CD14-positive monocyte (primary cell): ENCODE data around the gene AEN. TPM values are rescaled to one million over a fixed set of nuclear protein-coding genes. Genes with fewer than 3 reads are reported as not detected.
A peak's percentile ranks its signal among the peaks of the same experiment; 100 is the strongest.

Source experiments
- DNase-seq, 3 donors: peaks; one replicate each; pipeline ENCODE4 v3.0.0-alpha.2; 2011 to 2022
- H2AFZ ChIP-seq: 2 replicates; pipeline ENCODE4 v1.6.0; 2012; ENCODE audit warnings: mild to moderate bottlenecking, low read depth, low read length, inconsistent platforms; ENCODE audit not compliant: insufficient read depth, poor library complexity, severe bottlenecking
- H3K27ac ChIP-seq, 2 donors: 1 replicate in 1 of 2; 2 replicates in 1 of 2; pipeline ENCODE4 v1.5.1; 2012 to 2013; ENCODE audit warnings: low read length in 2 of 2, control low read depth in 1 of 2, inconsistent platforms in 1 of 2, low read depth in 1 of 2, mild to moderate bottlenecking in 1 of 2
- H3K27me3 ChIP-seq, 2 donors: one replicate each; pipeline versions ENCODE4 v1.6.0 to v1.6.1; 2011 to 2013; ENCODE audit warnings: low read length in 2 of 2; ENCODE audit not compliant: control insufficient read depth in 2 of 2, insufficient read depth in 2 of 2
- H3K36me3 ChIP-seq, 2 donors: replicated peaks in 1 of 2; 1 replicate in 1 of 2; 2 replicates in 1 of 2; pipeline versions ENCODE4 v1.5.1 to v1.6.1; 2012 to 2013; ENCODE audit warnings: low read length in 2 of 2, control low read depth in 1 of 2, inconsistent platforms in 1 of 2, mild to moderate bottlenecking in 1 of 2; ENCODE audit not compliant: insufficient read depth in 2 of 2, control insufficient read depth in 1 of 2
- H3K4me1 ChIP-seq, 2 donors: 1 replicate in 1 of 2; 2 replicates in 1 of 2; pipeline versions ENCODE4 v1.5.1 to v1.6.1; 2012 to 2013; ENCODE audit warnings: low read length in 2 of 2, control low read depth in 1 of 2, inconsistent platforms in 1 of 2, mild to moderate bottlenecking in 1 of 2, moderate library complexity in 1 of 2; ENCODE audit not compliant: insufficient read depth in 2 of 2, control insufficient read depth in 1 of 2
- H3K4me2 ChIP-seq: replicated peaks from 2 replicates; pipeline ENCODE3; 2012; ENCODE audit warnings: low read length, moderate library complexity, mild to moderate bottlenecking; ENCODE audit not compliant: poor library complexity, severe bottlenecking; ENCODE audit errors: extremely low read depth
- H3K4me3 ChIP-seq, 3 experiments: fragments of 200-600 bp in 1 of 3; sonication (generic) in 1 of 3; replicated peaks in 1 of 3; 1 replicate in 2 of 3; 2 replicates in 1 of 3; pipeline ENCODE4 v1.5.1; 2011 to 2013; ENCODE audit warnings: low read length in 3 of 3, mild to moderate bottlenecking in 3 of 3, control low read depth in 2 of 3, low read depth in 2 of 3, inconsistent platforms in 1 of 3, moderate library complexity in 1 of 3
- H3K79me2 ChIP-seq: 2 replicates; pipeline ENCODE4 v1.6.0; 2012; ENCODE audit warnings: mild to moderate bottlenecking, control low read depth, inconsistent platforms, low read length, moderate library complexity; ENCODE audit not compliant: insufficient read depth
- H3K9ac ChIP-seq: 2 replicates; pipeline ENCODE4 v1.6.0; 2017; ENCODE audit warnings: low read length, mild to moderate bottlenecking; ENCODE audit not compliant: insufficient read depth, poor library complexity, severe bottlenecking
- H3K9me3 ChIP-seq, 2 donors: replicated peaks in 1 of 2; 1 replicate in 1 of 2; 2 replicates in 1 of 2; pipeline versions ENCODE4 v1.5.1 to v1.6.1; 2012 to 2013; ENCODE audit warnings: low read length in 2 of 2, control low read depth in 1 of 2; ENCODE audit not compliant: control insufficient read depth in 1 of 2, insufficient read depth in 1 of 2
- H4K20me1 ChIP-seq: 2 replicates; pipeline ENCODE4 v1.6.0; 2012; ENCODE audit warnings: mild to moderate bottlenecking, low read length, control low read depth, moderate library complexity; ENCODE audit not compliant: insufficient read depth
- H3K27ac Mint-ChIP-seq, 7 donors: one replicate each; pipeline ENCODE4 v1.8.0; 2020; ENCODE audit warnings: mild to moderate bottlenecking in 7 of 7, mixed read lengths in 7 of 7, moderate library complexity in 6 of 7, inconsistent platforms in 2 of 7
- H3K27me3 Mint-ChIP-seq, 3 donors: one replicate each; pipeline ENCODE4 v1.8.0; 2021 to 2022; ENCODE audit warnings: low read depth in 3 of 3, mild to moderate bottlenecking in 3 of 3, mixed read lengths in 3 of 3, moderate library complexity in 3 of 3, inconsistent platforms in 1 of 3
- H3K36me3 Mint-ChIP-seq, 2 donors: one replicate each; pipeline ENCODE4 v1.8.0; 2020; ENCODE audit warnings: mixed read lengths in 2 of 2, inconsistent platforms in 1 of 2, mild to moderate bottlenecking in 1 of 2
- H3K4me1 Mint-ChIP-seq: one replicate; pipeline ENCODE4 v1.8.0; 2020; ENCODE audit warnings: mild to moderate bottlenecking, mixed read lengths
- H3K4me3 Mint-ChIP-seq, 2 donors: one replicate each; pipeline ENCODE4 v1.8.0; 2020; ENCODE audit warnings: mild to moderate bottlenecking in 2 of 2, mixed read lengths in 2 of 2, moderate library complexity in 1 of 2
- H3K9me3 Mint-ChIP-seq, 7 donors: one replicate each; pipeline ENCODE4 v1.8.0; 2020 to 2022; ENCODE audit warnings: mixed read lengths in 7 of 7, mild to moderate bottlenecking in 6 of 7, moderate library complexity in 6 of 7, inconsistent platforms in 2 of 7
- CTCF ChIP-seq: fragments of 200-600 bp; IDR thresholded peaks from one replicate; pipeline ENCODE4 v1.8.0; 2022; ENCODE audit warnings: antibody characterized with exemption, mild to moderate bottlenecking
- WGBS: methylation state at CpG from one replicate; pipeline ENCODE4 v1.1.5; 2013; ENCODE audit warnings: missing lambda C conversion rate; ENCODE audit not compliant: insufficient coverage; 5-methylcytosine and 5-hydroxymethylcytosine counted together
- intact Hi-C, 2 donors: fragments of 100-400 bp; cut with micrococcal nuclease; formaldehyde crosslinking; loops; one replicate each; pipeline versions ENCODE4 v1.15.0 to v1.15.1; 2023
- polyA minus RNA-seq: library from RNA; depleted of rRNA, polyadenylated mRNA; stranded (reverse); fragments of >200 nt; gene quantifications from 2 replicates; pipeline ENCODE4 v1.2.3, GENCODE V29; 2012
- polyA plus RNA-seq, 3 donors: library from polyadenylated mRNA; depleted of rRNA in 1 of 3; unstranded in 2 of 3; stranded (reverse) in 1 of 3; fragments of 300-500 nt in 2 of 3; fragments of >200 nt in 1 of 3; fragmentation: Illumina TruSeq in 2 of 3; gene quantifications; 1 replicate in 2 of 3; 2 replicates in 1 of 3; pipeline ENCODE4 v1.2.3, GENCODE V29; 2012 to 2021
- total RNA-seq, 12 experiments: library from RNA in 1 of 12; stranded (reverse) in 1 of 12; fragments of 120-200 nt in 1 of 12; gene quantifications; one replicate each; pipeline ENCODE4 v1.2.4 and lab custom pipeline; 2013 to 2026; ENCODE audit warnings: mixed read lengths in 6 of 12, inconsistent platforms in 1 of 12

Gene AEN
- total RNA-seq (2013), result 6.9 TPM
- polyA plus RNA-seq, result 10 to 100 TPM in 1 of 3 donors, 1 to 10 TPM in 2; 4.6 to 10.7 (median 6.3) TPM
- 13.7 and 19.8 TPM in 2 replicates for polyA minus RNA-seq
- 33.2 to 70.5 (median 44.7) reads per million in 11 experiments for total RNA-seq (lab: John Stamatoyannopoulos, UW)

GRCh38 chr15:88620995-88621772 is at the start of gene AEN:
Gene AEN (plus strand): TSS chr15:88621340. CDS start chr15:88626210, 4,870 bp downstream.
- TF ChIP-seq CTCF, result no peak
- H3K27me3 ChIP-seq, result no peaks in the 10 kb centered on the region
- WGBS, result under 1% methylated on average over 68 of the region's 71 CpGs
- peak within 1 kb of the TSS; percentile 76 for H3K9ac ChIP-seq
- H3K36me3 Mint-ChIP-seq, result peaks cover under 1 to 2% of the 10 kb centered on the region in 2 donors
- DNase-seq, result peak; percentile 93 to 96 (median 93)
- H3K27me3 Mint-ChIP-seq, result peaks cover 1 to 5% (median 3%) of the 10 kb centered on the region in 3 donors
- peak within 1 kb of the TSS; percentile 23 to 76 for H3K27ac ChIP-seq
- no peaks in the 10 kb centered on the region for H3K9me3 ChIP-seq
- peaks cover 4% of the 10 kb centered on the region for H4K20me1 ChIP-seq
- H3K79me2 ChIP-seq, result peaks cover 41% of the 10 kb centered on the region
- no peaks in the 10 kb centered on the region for H3K9me3 Mint-ChIP-seq
- H3K27ac Mint-ChIP-seq, result peak within 1 kb of the TSS; percentile 79 to 96 (median 90)
- H3K36me3 ChIP-seq, result peaks cover under 1 to 1% of the 10 kb centered on the region in 2 donors
- intact Hi-C loops, result loop anchor here (5.0 kb wide), 1 partner anchor 154 kb away; the partner anchor contains the start of genes MRPL46 (in 2 of the 2) and MRPS11 (in 2 of the 2)
- peaks cover 29 to 33% of the 10 kb centered on the region in 2 donors for H3K4me1 ChIP-seq
- H3K4me3 ChIP-seq, result peak within 1 kb of the TSS; percentile 59 to 90 (median 81)
- H3K4me1 Mint-ChIP-seq, result peaks cover 33% of the 10 kb centered on the region
- H3K4me3 Mint-ChIP-seq, result peak within 1 kb of the TSS; percentile 80 to 91
- peak within 1 kb of the TSS; percentile 90 for H2AFZ ChIP-seq
- H3K4me2 ChIP-seq, result peak within 1 kb of the TSS; percentile 88

GRCh38 chr15:88571852-88572259 is 49.3 kb upstream of the AEN start:
- H4K20me1 ChIP-seq, result no peaks in the 10 kb centered on the region
- no peaks in the 10 kb centered on the region for H3K79me2 ChIP-seq
- H3K9me3 ChIP-seq, result no peaks in the 10 kb centered on the region
- no peak overlapping the region for H3K4me2 ChIP-seq
- no peaks in the 10 kb centered on the region for H3K36me3 Mint-ChIP-seq
- H3K27ac Mint-ChIP-seq, result no peak overlapping the region
- H3K27me3 Mint-ChIP-seq, result peaks cover 4 to 7% (median 5%) of the 10 kb centered on the region in 3 donors
- no peak overlapping the region for H3K4me3 Mint-ChIP-seq
- H3K9me3 Mint-ChIP-seq, result no peaks in the 10 kb centered on the region
- H3K4me3 ChIP-seq, result no peak overlapping the region
- no peak overlapping the region for H3K27ac ChIP-seq
- intact Hi-C loops, result no loop called here
- no peak for DNase-seq
- no peak for TF ChIP-seq CTCF
- WGBS, result no CpG with 5 or more reads among the region's 5 CpGs
- H2AFZ ChIP-seq, result no peak overlapping the region
- no peaks in the 10 kb centered on the region for H3K4me1 Mint-ChIP-seq
- H3K4me1 ChIP-seq, result no peaks in the 10 kb centered on the region
- no peaks in the 10 kb centered on the region for H3K36me3 ChIP-seq
- no peak overlapping the region for H3K9ac ChIP-seq
- H3K27me3 ChIP-seq, result no peaks in the 10 kb centered on the region
